Right atrium auricular region (tissue), 2 donors: ENCODE results near the gene HSPBP1. TPM values are rescaled to one million over a fixed set of nuclear protein-coding genes. Genes with fewer than 3 reads are reported as not detected.
A peak's percentile ranks its signal among the peaks of the same experiment; 100 is the strongest.

Source experiments
- DNase-seq: peaks from one replicate; pipeline ENCODE4 v3.0.0-alpha.2; 2019; ENCODE audit warnings: low spot score
- H3K27ac ChIP-seq, 2 donors: fragments of 200-600 bp; sonication (generic); 1 replicate in 1 of 2; 2 replicates in 1 of 2; pipeline ENCODE4 v1.5.1; 2016 to 2019
- H3K27me3 ChIP-seq, 2 donors: fragments of 200-600 bp; sonication (generic); one replicate each; pipeline versions ENCODE4 v1.5.1 to v1.6.0; 2017 to 2019
- H3K36me3 ChIP-seq: fragments of 200-600 bp; sonication (generic); one replicate; pipeline ENCODE4 v1.5.1; 2016
- H3K4me1 ChIP-seq, 2 donors: fragments of 200-600 bp; sonication (generic); one replicate each; pipeline versions ENCODE4 v1.5.1 to v1.6.0; 2017 to 2019
- H3K4me3 ChIP-seq, 2 donors: fragments of 200-600 bp; sonication (generic); 1 replicate in 1 of 2; 2 replicates in 1 of 2; pipeline ENCODE4 v1.5.1; 2017 to 2019; ENCODE audit warnings: mild to moderate bottlenecking in 1 of 2, moderate library complexity in 1 of 2
- H3K9me3 ChIP-seq, 2 donors: fragments of 200-600 bp; sonication (generic); one replicate each; pipeline ENCODE4 v1.5.1; 2019
- CTCF ChIP-seq, 2 donors: fragments of 200-600 bp; sonication (generic); IDR thresholded peaks; one replicate each; pipeline ENCODE4 v1.5.1; 2019; ENCODE audit warnings: antibody characterized with exemption in 2 of 2
- total RNA-seq, 2 donors: library from RNA; depleted of rRNA; stranded (reverse); fragments of >200 nt; gene quantifications; one replicate each; pipeline ENCODE4 v1.1.0, GENCODE V29; 2016

Gene HSPBP1
- total RNA-seq, 2 donors from 2014 or later = 29.6 to 35.8 TPM

GRCh38 chr19:55224038-55224665 lies 55.8 kb downstream of the HSPBP1 start:
- no peaks in the 10 kb centered on the region for H3K27me3 ChIP-seq
- H3K4me1 ChIP-seq = peaks cover 0 to 20% of the 10 kb centered on the region in 2 donors
- H3K9me3 ChIP-seq = no peaks in the 10 kb centered on the region
- no peak for TF ChIP-seq CTCF (IDR thresholded peaks at IDR 0.05)
- H3K27ac ChIP-seq = no peak overlapping the region
- H3K4me3 ChIP-seq = no peak overlapping the region
- peaks cover 3% of the 10 kb centered on the region for H3K36me3 ChIP-seq
- DNase-seq = no peak

- no peak overlapping the region for H3K4me3 ChIP-seq
- no peaks in the 10 kb centered on the region for H3K9me3 ChIP-seq
- H3K36me3 ChIP-seq = peaks cover 3% of the 10 kb centered on the region
- no peaks in the 10 kb centered on the region for H3K27me3 ChIP-seq
- no peak for DNase-seq
- H3K27ac ChIP-seq = no peak overlapping the region
- TF ChIP-seq CTCF (IDR thresholded peaks at IDR 0.05) = no peak
- peaks cover 0 to 14% of the 10 kb centered on the region in 2 donors for H3K4me1 ChIP-seq
Measured at GRCh38 chr19:55223291-55224037, 56.4 kb downstream of the HSPBP1 start.

GRCh38 chr19:55220525-55220924 lies 59.4 kb downstream of the HSPBP1 start:
- peaks cover 0 to 16% of the 10 kb centered on the region in 2 donors for H3K4me1 ChIP-seq
- H3K9me3 ChIP-seq = no peaks in the 10 kb centered on the region
- no peak for TF ChIP-seq CTCF (IDR thresholded peaks at IDR 0.05)
- peaks cover 3% of the 10 kb centered on the region for H3K36me3 ChIP-seq
- no peak overlapping the region for H3K4me3 ChIP-seq
- no peak for DNase-seq
- H3K27me3 ChIP-seq = no peaks in the 10 kb centered on the region
- H3K27ac ChIP-seq = no peak overlapping the region

- TF ChIP-seq CTCF (IDR thresholded peaks at IDR 0.05) = no peak
Measured at GRCh38 chr19:55216461-55217198, 63.3 kb downstream of the HSPBP1 start.

GRCh38 chr19:55213547-55213946 lies 66.4 kb downstream of the HSPBP1 start:
- DNase-seq = no peak
- Histone ChIP-seq H3K36me3 (no peaks in the 10 kb centered on the region), H3K4me3 (no peak overlapping the region), H3K27me3 (no peaks in the 10 kb centered on the region), H3K27ac (no peak overlapping the region), H3K4me1 (peaks cover 0 to 28% of the 10 kb centered on the region in 2 donors), H3K9me3 (peaks cover 0 to 4% of the 10 kb centered on the region in 2 donors)
- no peak for TF ChIP-seq CTCF (IDR thresholded peaks at IDR 0.05)

More at GRCh38 chr19:55216461-55217198, 63.3 kb downstream of the HSPBP1 start:
- peak; percentile 88 for DNase-seq
- Histone ChIP-seq H3K36me3 (no peaks in the 10 kb centered on the region), H3K27ac (peak overlapping the region; percentile 44 to 71), H3K27me3 (no peaks in the 10 kb centered on the region), H3K4me3 (peak overlapping the region; percentile 29 to 49), H3K9me3 (peaks cover 0 to 4% of the 10 kb centered on the region in 2 donors), H3K4me1 (peaks cover 0 to 16% of the 10 kb centered on the region in 2 donors)
